Neural cell (in vitro differentiated cells): ENCODE data around the gene GSTO2.

Experiments
- EZH2 ChIP-seq: fragments of 200-600, 300-800 bp; shearing (Covaris generic), sonication (generic); IDR thresholded peaks from 2 replicates; pipeline ENCODE4 v1.6.1; 2014; ENCODE audit warnings: antibody characterized with exemption, low read length, borderline replicate concordance, mild to moderate bottlenecking; ENCODE audit not compliant: insufficient read depth, poor library complexity, severe bottlenecking
- TAF1 ChIP-seq: IDR thresholded peaks from 2 replicates; pipeline ENCODE4 v1.6.1; 2012; ENCODE audit warnings: low read depth
- TF ChIP-seq, protein P1 (sequence below): fragments of 450-650 bp; IDR thresholded peaks from 2 replicates; pipeline ENCODE4 v1.5.1; 2014; ENCODE audit warnings: antibody characterized with exemption, mild to moderate bottlenecking, moderate library complexity; ENCODE audit not compliant: poor library complexity, severe bottlenecking

DNA sequence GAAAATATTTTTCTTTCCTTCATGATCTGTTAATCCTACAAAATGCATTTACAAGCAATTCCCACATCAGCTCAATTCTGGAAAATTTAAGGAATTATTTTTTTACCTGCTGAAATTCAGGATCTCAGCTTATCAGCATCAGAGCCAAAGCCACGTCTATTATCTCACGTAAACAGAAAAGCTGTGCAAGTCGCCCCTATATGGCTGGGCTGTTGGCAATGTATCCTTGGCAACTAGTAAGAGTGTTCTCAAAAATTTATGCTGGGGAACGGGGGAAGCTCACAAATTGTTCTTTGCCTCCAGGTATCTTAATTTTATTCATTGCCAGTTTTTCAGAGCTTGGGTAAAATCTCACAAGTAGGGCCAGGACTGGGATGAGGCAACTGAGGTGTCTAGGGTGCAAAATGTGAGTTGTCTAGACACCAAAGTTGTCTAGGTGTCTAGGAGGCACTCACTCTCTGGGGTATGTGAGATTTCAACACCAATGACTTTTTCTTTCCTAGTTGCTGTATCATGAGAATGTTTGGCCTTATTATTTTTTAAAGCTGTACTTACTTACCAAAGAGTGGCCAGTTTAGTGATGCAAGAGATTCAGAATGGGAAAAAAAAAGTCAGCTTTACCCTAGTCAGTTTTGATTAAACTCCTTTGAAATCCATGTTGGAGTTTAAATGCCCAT, 5.1 kb downstream of the GSTO2 start:
- TF ChIP-seq, protein P1, sequence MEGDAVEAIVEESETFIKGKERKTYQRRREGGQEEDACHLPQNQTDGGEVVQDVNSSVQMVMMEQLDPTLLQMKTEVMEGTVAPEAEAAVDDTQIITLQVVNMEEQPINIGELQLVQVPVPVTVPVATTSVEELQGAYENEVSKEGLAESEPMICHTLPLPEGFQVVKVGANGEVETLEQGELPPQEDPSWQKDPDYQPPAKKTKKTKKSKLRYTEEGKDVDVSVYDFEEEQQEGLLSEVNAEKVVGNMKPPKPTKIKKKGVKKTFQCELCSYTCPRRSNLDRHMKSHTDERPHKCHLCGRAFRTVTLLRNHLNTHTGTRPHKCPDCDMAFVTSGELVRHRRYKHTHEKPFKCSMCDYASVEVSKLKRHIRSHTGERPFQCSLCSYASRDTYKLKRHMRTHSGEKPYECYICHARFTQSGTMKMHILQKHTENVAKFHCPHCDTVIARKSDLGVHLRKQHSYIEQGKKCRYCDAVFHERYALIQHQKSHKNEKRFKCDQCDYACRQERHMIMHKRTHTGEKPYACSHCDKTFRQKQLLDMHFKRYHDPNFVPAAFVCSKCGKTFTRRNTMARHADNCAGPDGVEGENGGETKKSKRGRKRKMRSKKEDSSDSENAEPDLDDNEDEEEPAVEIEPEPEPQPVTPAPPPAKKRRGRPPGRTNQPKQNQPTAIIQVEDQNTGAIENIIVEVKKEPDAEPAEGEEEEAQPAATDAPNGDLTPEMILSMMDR, result no peak
- TF ChIP-seq TAF1, result no peak
- no peak for TF ChIP-seq EZH2
